Gastroesophageal sphincter (tissue), 3 donors: Measurements from ENCODE around the gene MORN5.

ENCODE experiments used
- CTCF ChIP-seq, 4 experiments: fragments of 200-600 bp in 2 of 4; fragments of 450-650 bp in 2 of 4; sonication (generic) in 1 of 4; IDR thresholded peaks; one replicate each; pipeline ENCODE4 v1.5.1; 2017 to 2019; ENCODE audit warnings: antibody characterized with exemption in 4 of 4, mild to moderate bottlenecking in 2 of 4, moderate library complexity in 2 of 4
- POLR2AphosphoS5 ChIP-seq: sonication (generic); formaldehyde crosslinking; IDR thresholded peaks from one replicate; pipeline ENCODE4 v1.6.1; 2017; ENCODE audit warnings: antibody characterized with exemption

GRCh38 chr9:122214507-122214906 is 54.8 kb downstream of the MORN5 start:
- no peak for TF ChIP-seq POLR2AphosphoS5
- TF ChIP-seq CTCF (IDR thresholded peaks at IDR 0.05): no peak
